ENCODE results near the gene CFAP20DC. TPM values are rescaled to one million over a fixed set of nuclear protein-coding genes. Genes with fewer than 3 reads are reported as not detected.
"Not testable (repeated sequence)": the region's sequence is repeated elsewhere in the genome, so short reads cannot be mapped to it uniquely, and the experiment has no call there.

Gene CFAP20DC
- 5.5 and 5.7 TPM in 2 replicates for total RNA-seq (2014; rRNA removed; shearing (Covaris generic))
- 3.4 TPM in 2 replicates for polyA plus RNA-seq (2015; cell fraction: cytosol; rRNA removed)
- 3.3 and 3.9 TPM in 2 replicates for polyA plus RNA-seq (2015; cell fraction: nucleus; rRNA removed)

GRCh38 chr3:59049671-59050331 is at the start of gene CFAP20DC:
Gene CFAP20DC (minus strand): TSS chr3:59050025. CDS start chr3:59049631, 394 bp downstream.
- in situ Hi-C loops (cut with HindIII; ENCODE audit: low pct_unique_long_range_greater_than_20kb, low sequenced_read_pairs) = no loop called here
- DNase-seq (ENCODE audit: low read depth, low spot score) = peak; percentile 93

GRCh38 chr3:59098516-59098915 is 48.7 kb upstream of the CFAP20DC start:
- in situ Hi-C loops (cut with HindIII; ENCODE audit: low pct_unique_long_range_greater_than_20kb, low sequenced_read_pairs); DNase-seq (ENCODE audit: low read depth, low spot score): not testable (repeated sequence)

- in situ Hi-C loops (cut with HindIII; ENCODE audit: low pct_unique_long_range_greater_than_20kb, low sequenced_read_pairs) = no loop called here
- no peak for DNase-seq (ENCODE audit: low read depth, low spot score)
Measured at GRCh38 chr3:59094446-59094845, 44.6 kb upstream of the CFAP20DC start.

GRCh38 chr3:59093521-59093920 is 43.7 kb upstream of the CFAP20DC start:
- DNase-seq (ENCODE audit: low read depth, low spot score) = no peak
- in situ Hi-C loops (cut with HindIII; ENCODE audit: low pct_unique_long_range_greater_than_20kb, low sequenced_read_pairs) = no loop called here

GRCh38 chr3:59088761-59089160 is 38.9 kb upstream of the CFAP20DC start:
- no peak for DNase-seq (ENCODE audit: low read depth, low spot score)
- in situ Hi-C loops (cut with HindIII; ENCODE audit: low pct_unique_long_range_greater_than_20kb, low sequenced_read_pairs) = no loop called here

- DNase-seq (ENCODE audit: low read depth, low spot score) = no peak
- in situ Hi-C loops (cut with HindIII; ENCODE audit: low pct_unique_long_range_greater_than_20kb, low sequenced_read_pairs) = no loop called here
Measured at GRCh38 chr3:59085976-59086375, 36.2 kb upstream of the CFAP20DC start.

- in situ Hi-C loops (cut with HindIII; ENCODE audit: low pct_unique_long_range_greater_than_20kb, low sequenced_read_pairs) = no loop called here
- no peak for DNase-seq (ENCODE audit: low read depth, low spot score)
Measured at GRCh38 chr3:59084583-59084982, 34.8 kb upstream of the CFAP20DC start.

- DNase-seq (ENCODE audit: low read depth, low spot score) = no peak
- in situ Hi-C loops (cut with HindIII; ENCODE audit: low pct_unique_long_range_greater_than_20kb, low sequenced_read_pairs) = no loop called here
Measured at GRCh38 chr3:59082106-59082505, 32.3 kb upstream of the CFAP20DC start.

GRCh38 chr3:59081071-59081470 is 31.2 kb upstream of the CFAP20DC start:
- in situ Hi-C loops (cut with HindIII; ENCODE audit: low pct_unique_long_range_greater_than_20kb, low sequenced_read_pairs) = no loop called here
- DNase-seq (ENCODE audit: low read depth, low spot score) = no peak

- in situ Hi-C loops (cut with HindIII; ENCODE audit: low pct_unique_long_range_greater_than_20kb, low sequenced_read_pairs) = no loop called here
- DNase-seq (ENCODE audit: low read depth, low spot score) = no peak
Measured at GRCh38 chr3:59079962-59080361, 30.1 kb upstream of the CFAP20DC start.

- DNase-seq (ENCODE audit: low read depth, low spot score) = no peak
- in situ Hi-C loops (cut with HindIII; ENCODE audit: low pct_unique_long_range_greater_than_20kb, low sequenced_read_pairs) = no loop called here
Measured at GRCh38 chr3:59074764-59075163, 24.9 kb upstream of the CFAP20DC start.

GRCh38 chr3:59072681-59073080 is 22.9 kb upstream of the CFAP20DC start:
- in situ Hi-C loops (cut with HindIII; ENCODE audit: low pct_unique_long_range_greater_than_20kb, low sequenced_read_pairs) = no loop called here
- no peak for DNase-seq (ENCODE audit: low read depth, low spot score)

GRCh38 chr3:59069838-59070237 is 20.0 kb upstream of the CFAP20DC start:
- in situ Hi-C loops (cut with HindIII; ENCODE audit: low pct_unique_long_range_greater_than_20kb, low sequenced_read_pairs) = no loop called here
- no peak for DNase-seq (ENCODE audit: low read depth, low spot score)

- DNase-seq (ENCODE audit: low read depth, low spot score) = no peak
- in situ Hi-C loops (cut with HindIII; ENCODE audit: low pct_unique_long_range_greater_than_20kb, low sequenced_read_pairs) = no loop called here
Measured at GRCh38 chr3:59065240-59065639, 15.4 kb upstream of the CFAP20DC start.

GRCh38 chr3:59064728-59065127 is 14.9 kb upstream of the CFAP20DC start:
- in situ Hi-C loops (cut with HindIII; ENCODE audit: low pct_unique_long_range_greater_than_20kb, low sequenced_read_pairs) = no loop called here
- DNase-seq (ENCODE audit: low read depth, low spot score) = no peak

- DNase-seq (ENCODE audit: low read depth, low spot score) = peak; percentile 26
- in situ Hi-C loops (cut with HindIII; ENCODE audit: low pct_unique_long_range_greater_than_20kb, low sequenced_read_pairs) = no loop called here
Measured at GRCh38 chr3:59064276-59064675, 14.5 kb upstream of the CFAP20DC start.

GRCh38 chr3:59056706-59057105 is 6.9 kb upstream of the CFAP20DC start:
- in situ Hi-C loops (cut with HindIII; ENCODE audit: low pct_unique_long_range_greater_than_20kb, low sequenced_read_pairs) = no loop called here
- no peak for DNase-seq (ENCODE audit: low read depth, low spot score)

GRCh38 chr3:59052803-59053411 is 3.1 kb upstream of the CFAP20DC start:
- peak; percentile 69 for DNase-seq (ENCODE audit: low read depth, low spot score)
- in situ Hi-C loops (cut with HindIII; ENCODE audit: low pct_unique_long_range_greater_than_20kb, low sequenced_read_pairs) = no loop called here

GRCh38 chr3:59050811-59051414 is 1.1 kb upstream of the CFAP20DC start:
- in situ Hi-C loops (cut with HindIII; ENCODE audit: low pct_unique_long_range_greater_than_20kb, low sequenced_read_pairs); DNase-seq (ENCODE audit: low read depth, low spot score): not testable (repeated sequence)

Measured in SK-MEL-5 (cell line).